HG03139 (cell line): ENCODE measurements around the gene ARID1A.
"Not testable (repeated sequence)": the region's sequence is repeated elsewhere in the genome, so short reads cannot be mapped to it uniquely, and the experiment has no call there.

Experiments used
- ATAC-seq: cut with Tn5 transposase; IDR thresholded peaks from one replicate; pipeline ENCODE4 v1.9.1; 2021; ENCODE audit not compliant: unreplicated experiment

Gene ARID1A

GRCh38 chr1:26695356-26696118 is at the start of gene ARID1A:
TSS of gene ARID1A (plus strand) at chr1:26696015. CDS start at chr1:26696404, 389 bp downstream.
- peak; percentile 40 for ATAC-seq

- no peak for ATAC-seq
Measured at GRCh38 chr1:26664802-26665201, 31.0 kb upstream of the ARID1A start.

- no peak for ATAC-seq
Measured at GRCh38 chr1:26666855-26667254, 29.0 kb upstream of the ARID1A start.

- not testable (repeated sequence) for ATAC-seq
Measured at GRCh38 chr1:26668106-26668786, 27.6 kb upstream of the ARID1A start.

GRCh38 chr1:26677306-26678115 is 18.3 kb upstream of the ARID1A start:
- ATAC-seq = peak; percentile 82

GRCh38 chr1:26684763-26685508 is 10.9 kb upstream of the ARID1A start:
- no peak for ATAC-seq

GRCh38 chr1:26686795-26687194 is 9.0 kb upstream of the ARID1A start:
- no peak for ATAC-seq

- no peak for ATAC-seq
Measured at GRCh38 chr1:26689504-26689903, 6.3 kb upstream of the ARID1A start.

- no peak for ATAC-seq
Measured at GRCh38 chr1:26690157-26690556, 5.7 kb upstream of the ARID1A start.

- no peak for ATAC-seq
Measured at GRCh38 chr1:26690576-26691031, 5.2 kb upstream of the ARID1A start.

GRCh38 chr1:26692211-26692792 is 3.5 kb upstream of the ARID1A start:
- no peak for ATAC-seq

- ATAC-seq = peak; percentile 27
Measured at GRCh38 chr1:26692793-26693490, 2.9 kb upstream of the ARID1A start.

- no peak for ATAC-seq
Measured at GRCh38 chr1:26693599-26694572, 1.9 kb upstream of the ARID1A start.

- ATAC-seq = no peak
Measured at GRCh38 chr1:26694638-26695355, 1.0 kb upstream of the ARID1A start.

GRCh38 chr1:26696119-26696653 is 371 bp downstream of the ARID1A start:
- peak; percentile 0 for ATAC-seq

- no peak for ATAC-seq
Measured at GRCh38 chr1:26696654-26697430, 1.0 kb downstream of the ARID1A start.

- ATAC-seq = no peak
Measured at GRCh38 chr1:26697431-26697977, 1.7 kb downstream of the ARID1A start.
